Hepatocyte (in vitro differentiated cells): ENCODE data around the gene CFAP53. TPM values are rescaled to one million over a fixed set of nuclear protein-coding genes. Genes with fewer than 3 reads are reported as not detected.
A peak's percentile ranks its signal among the peaks of the same experiment; 100 is the strongest.

Source experiments
- DNase-seq: peaks from one replicate; pipeline ENCODE4 v3.0.0-alpha.2; 2016; ENCODE audit warnings: low spot score
- H2AFZ ChIP-seq: fragments of 200-600 bp; sonication (generic); 2 replicates; pipeline ENCODE4 v1.6.0; 2016; ENCODE audit warnings: antibody characterized with exemption, mild to moderate bottlenecking
- H3K27ac ChIP-seq: fragments of 200-600 bp; sonication (generic); 2 replicates; pipeline ENCODE4 v1.5.1; 2016; ENCODE audit warnings: mild to moderate bottlenecking
- H3K27me3 ChIP-seq: fragments of 200-600 bp; sonication (generic); 2 replicates; pipeline ENCODE4 v1.6.1; 2016
- H3K36me3 ChIP-seq: fragments of 200-600 bp; sonication (generic); replicated peaks from 2 replicates; pipeline ENCODE4 v1.5.1; 2016; ENCODE audit warnings: low read depth; ENCODE audit not compliant: insufficient read depth
- H3K4me1 ChIP-seq: fragments of 200-600 bp; sonication (generic); 2 replicates; pipeline ENCODE4 v1.5.1; 2016; ENCODE audit warnings: mild to moderate bottlenecking, moderate library complexity; ENCODE audit not compliant: insufficient read depth
- H3K4me2 ChIP-seq: fragments of 200-600 bp; sonication (generic); 2 replicates; pipeline ENCODE4 v1.6.0; 2016
- H3K4me3 ChIP-seq: fragments of 200-600 bp; sonication (generic); 2 replicates; pipeline ENCODE4 v1.5.1; 2016; ENCODE audit warnings: mild to moderate bottlenecking
- H3K79me2 ChIP-seq: fragments of 200-600 bp; sonication (generic); 2 replicates; pipeline ENCODE4 v1.6.0; 2017; ENCODE audit warnings: mild to moderate bottlenecking
- H3K9me2 ChIP-seq: fragments of 200-600 bp; sonication (generic); replicated peaks from 2 replicates; pipeline ENCODE4 v1.6.0; 2017; ENCODE audit warnings: mild to moderate bottlenecking; ENCODE audit not compliant: insufficient read depth
- H3K9me3 ChIP-seq: fragments of 200-600 bp; sonication (generic); 2 replicates; pipeline ENCODE4 v1.5.1; 2016; ENCODE audit warnings: low read depth, mild to moderate bottlenecking
- H4K20me1 ChIP-seq: fragments of 200-600 bp; sonication (generic); 2 replicates; pipeline ENCODE4 v1.6.0; 2016; ENCODE audit warnings: mild to moderate bottlenecking; ENCODE audit not compliant: insufficient read depth, poor library complexity, severe bottlenecking
- EZH2 ChIP-seq: fragments of 200-600 bp; sonication (generic); IDR thresholded peaks from 2 replicates; pipeline ENCODE4 v1.6.1; 2016; ENCODE audit warnings: antibody characterized with exemption, mild to moderate bottlenecking, borderline replicate concordance
- EZH2phosphoT487 ChIP-seq: fragments of 200-600 bp; sonication (generic); IDR thresholded peaks from one replicate; pipeline ENCODE4 v1.6.1; 2018; ENCODE audit warnings: antibody characterized with exemption, mild to moderate bottlenecking, low read depth, moderate library complexity; ENCODE audit not compliant: unreplicated experiment, severe bottlenecking
- WGBS: methylation state at CpG from one replicate; pipeline ENCODE4 v1.1.6; 2016; ENCODE audit warnings: low lambda C conversion rate; ENCODE audit errors: missing lambda C conversion rate; 5-methylcytosine and 5-hydroxymethylcytosine counted together
- polyA plus RNA-seq: library from polyadenylated mRNA; unstranded; fragments of >200 nt; fragmentation: Nextera tagmentation; extraction: Ambion mirVana; gene quantifications from 2 replicates; pipeline ENCODE4 v1.2.1, GENCODE V29; 2016
- total RNA-seq: library from RNA; depleted of rRNA; stranded (reverse); fragments of >200 nt; gene quantifications from 2 replicates; pipeline ENCODE4 v1.2.3, GENCODE V29; 2014
- TF ChIP-seq, protein P1 (sequence below): fragments of 200-600 bp; sonication (generic); IDR thresholded peaks from 2 replicates; pipeline ENCODE4 v1.5.1; 2016; ENCODE audit warnings: antibody characterized with exemption, mild to moderate bottlenecking; ENCODE audit not compliant: poor library complexity

CFAP53 gene, protein sequence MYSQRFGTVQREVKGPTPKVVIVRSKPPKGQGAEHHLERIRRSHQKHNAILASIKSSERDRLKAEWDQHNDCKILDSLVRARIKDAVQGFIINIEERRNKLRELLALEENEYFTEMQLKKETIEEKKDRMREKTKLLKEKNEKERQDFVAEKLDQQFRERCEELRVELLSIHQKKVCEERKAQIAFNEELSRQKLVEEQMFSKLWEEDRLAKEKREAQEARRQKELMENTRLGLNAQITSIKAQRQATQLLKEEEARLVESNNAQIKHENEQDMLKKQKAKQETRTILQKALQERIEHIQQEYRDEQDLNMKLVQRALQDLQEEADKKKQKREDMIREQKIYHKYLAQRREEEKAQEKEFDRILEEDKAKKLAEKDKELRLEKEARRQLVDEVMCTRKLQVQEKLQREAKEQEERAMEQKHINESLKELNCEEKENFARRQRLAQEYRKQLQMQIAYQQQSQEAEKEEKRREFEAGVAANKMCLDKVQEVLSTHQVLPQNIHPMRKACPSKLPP
- total RNA-seq, result 0.24 and 0.50 TPM in 2 replicates
- 0.24 and 0.86 TPM in 2 replicates for polyA plus RNA-seq

DNA sequence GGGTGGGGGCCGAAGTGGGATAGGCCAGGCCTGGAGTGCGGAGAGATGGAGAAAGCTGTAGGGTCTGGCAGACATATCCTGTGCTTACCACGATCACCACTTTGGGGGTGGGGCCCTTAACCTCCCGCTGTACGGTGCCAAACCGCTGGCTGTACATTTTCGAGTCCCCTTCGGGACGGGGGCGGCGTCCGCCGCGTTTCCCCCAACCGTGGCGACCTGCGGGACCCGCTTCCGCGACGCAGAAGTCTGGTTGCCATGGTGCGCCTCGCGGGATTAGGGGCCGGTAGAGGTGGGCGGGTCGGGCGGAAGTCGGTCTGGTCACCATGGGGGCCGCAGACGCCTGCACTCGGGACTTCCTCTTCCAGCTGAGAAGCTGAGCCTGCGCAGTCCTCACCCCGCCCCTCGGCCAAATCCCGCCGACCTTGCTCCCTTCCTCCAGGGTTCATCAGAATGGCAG is at the start of gene CFAP53:
TSS of gene CFAP53 (minus strand) at position 248 of the 457 bp plus-strand sequence. CDS start at position 157, 91 bp downstream.
- 2% methylated on average over 24 of the region's 37 CpGs for WGBS
- peak within 1 kb of the TSS; percentile 73 for H3K4me3 ChIP-seq
- no peaks in the 10 kb centered on the region for H3K9me3 ChIP-seq
- no peak within 1 kb of the TSS for H3K27ac ChIP-seq
- peak within 1 kb of the TSS; percentile 74 for H3K4me2 ChIP-seq
- peak within 1 kb of the TSS; percentile 87 for H2AFZ ChIP-seq
- H3K36me3 ChIP-seq, result no peaks in the 10 kb centered on the region
- H3K27me3 ChIP-seq, result no peaks in the 10 kb centered on the region
- no peaks in the 10 kb centered on the region for H3K79me2 ChIP-seq
- no peak for TF ChIP-seq EZH2phosphoT487
- TF ChIP-seq EZH2, result no peak
- TF ChIP-seq, protein P1, sequence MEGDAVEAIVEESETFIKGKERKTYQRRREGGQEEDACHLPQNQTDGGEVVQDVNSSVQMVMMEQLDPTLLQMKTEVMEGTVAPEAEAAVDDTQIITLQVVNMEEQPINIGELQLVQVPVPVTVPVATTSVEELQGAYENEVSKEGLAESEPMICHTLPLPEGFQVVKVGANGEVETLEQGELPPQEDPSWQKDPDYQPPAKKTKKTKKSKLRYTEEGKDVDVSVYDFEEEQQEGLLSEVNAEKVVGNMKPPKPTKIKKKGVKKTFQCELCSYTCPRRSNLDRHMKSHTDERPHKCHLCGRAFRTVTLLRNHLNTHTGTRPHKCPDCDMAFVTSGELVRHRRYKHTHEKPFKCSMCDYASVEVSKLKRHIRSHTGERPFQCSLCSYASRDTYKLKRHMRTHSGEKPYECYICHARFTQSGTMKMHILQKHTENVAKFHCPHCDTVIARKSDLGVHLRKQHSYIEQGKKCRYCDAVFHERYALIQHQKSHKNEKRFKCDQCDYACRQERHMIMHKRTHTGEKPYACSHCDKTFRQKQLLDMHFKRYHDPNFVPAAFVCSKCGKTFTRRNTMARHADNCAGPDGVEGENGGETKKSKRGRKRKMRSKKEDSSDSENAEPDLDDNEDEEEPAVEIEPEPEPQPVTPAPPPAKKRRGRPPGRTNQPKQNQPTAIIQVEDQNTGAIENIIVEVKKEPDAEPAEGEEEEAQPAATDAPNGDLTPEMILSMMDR, result no peak
- H4K20me1 ChIP-seq, result no peaks in the 10 kb centered on the region
- H3K9me2 ChIP-seq, result no peaks in the 10 kb centered on the region
- peak; percentile 93 for DNase-seq
- H3K4me1 ChIP-seq, result no peaks in the 10 kb centered on the region

DNA sequence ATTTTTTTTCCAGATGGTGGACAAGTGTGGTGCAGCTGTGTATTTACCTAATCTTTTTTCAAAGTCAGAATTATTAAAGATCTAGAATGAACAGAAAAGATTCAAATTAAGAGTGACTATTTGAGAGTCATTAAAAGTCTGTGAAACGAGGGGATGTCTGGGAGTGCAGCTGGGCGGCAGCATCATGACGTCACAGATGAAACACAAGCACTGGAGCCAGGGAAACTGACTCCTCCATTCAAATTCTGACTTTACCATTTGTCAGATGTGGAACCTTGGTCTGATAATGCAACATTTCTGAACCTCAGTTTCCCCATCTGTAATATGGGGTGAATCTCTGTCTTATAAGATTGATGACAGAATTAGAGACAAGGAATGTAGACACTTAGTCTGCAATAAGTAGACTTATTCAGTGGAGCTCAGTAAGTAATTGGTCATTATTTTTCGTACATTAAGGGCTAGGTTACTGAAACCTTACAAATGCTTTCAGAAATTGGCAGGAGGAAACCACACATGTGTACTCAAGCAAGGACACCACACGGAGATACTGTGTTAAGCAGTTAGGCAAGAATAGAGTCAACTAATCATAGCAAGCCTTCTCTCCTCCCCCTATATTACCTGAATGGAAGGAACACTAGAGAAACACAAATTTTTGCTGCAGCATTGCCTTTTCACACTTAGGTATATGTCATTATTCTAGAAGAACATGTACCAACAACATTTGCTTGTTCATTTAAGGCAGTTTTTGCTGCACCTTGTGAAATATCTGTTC is 49.0 kb upstream of the CFAP53 start:
- H3K27ac ChIP-seq, result no peak overlapping the region
- no peak overlapping the region for H3K4me3 ChIP-seq
- H3K4me2 ChIP-seq, result no peak overlapping the region
- no peak for TF ChIP-seq EZH2phosphoT487
- TF ChIP-seq, protein P1, result no peak
- no peaks in the 10 kb centered on the region for H3K9me3 ChIP-seq
- H2AFZ ChIP-seq, result no peak overlapping the region
- no peaks in the 10 kb centered on the region for H3K9me2 ChIP-seq
- no peaks in the 10 kb centered on the region for H3K79me2 ChIP-seq
- no peaks in the 10 kb centered on the region for H4K20me1 ChIP-seq
- H3K4me1 ChIP-seq, result no peaks in the 10 kb centered on the region
- DNase-seq, result no peak
- H3K36me3 ChIP-seq, result no peaks in the 10 kb centered on the region
- WGBS, result 71% methylated on average over 5 of the region's 5 CpGs
- H3K27me3 ChIP-seq, result no peaks in the 10 kb centered on the region

DNA sequence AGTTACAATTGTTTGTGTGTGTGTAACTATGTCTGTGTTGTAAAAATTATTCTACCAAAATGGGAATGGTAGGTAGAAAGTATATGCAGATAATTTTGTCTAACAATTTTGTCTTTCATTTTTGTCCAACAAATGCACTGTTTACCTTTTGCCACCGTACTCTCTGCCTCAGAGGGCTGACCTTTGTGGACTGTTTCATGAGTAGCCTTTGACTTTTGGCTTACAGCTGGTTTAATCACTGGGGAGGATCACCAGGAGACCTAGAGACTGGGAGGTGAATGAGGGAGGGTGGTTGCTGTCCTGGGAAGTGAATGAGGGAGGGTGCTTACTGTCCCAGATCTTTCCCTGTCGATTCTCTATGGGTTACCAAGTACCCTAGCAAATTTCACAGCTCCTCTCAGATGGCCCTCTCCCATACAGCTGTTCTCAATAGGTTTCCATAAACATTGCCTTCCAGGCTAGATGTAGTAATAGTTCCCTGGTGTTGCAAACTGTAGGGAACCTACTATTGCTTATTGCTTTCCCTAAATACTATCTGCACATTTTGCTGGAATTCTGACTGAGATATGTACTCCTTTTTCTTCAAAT is 47.7 kb upstream of the CFAP53 start:
- Histone ChIP-seq H3K4me1 (no peaks in the 10 kb centered on the region), H3K9me3 (no peaks in the 10 kb centered on the region), H2AFZ (no peak overlapping the region), H4K20me1 (no peaks in the 10 kb centered on the region), H3K79me2 (no peaks in the 10 kb centered on the region), H3K27ac (no peak overlapping the region), H3K4me2 (no peak overlapping the region), H3K9me2 (no peaks in the 10 kb centered on the region), H3K27me3 (no peaks in the 10 kb centered on the region), H3K36me3 (no peaks in the 10 kb centered on the region), H3K4me3 (no peak overlapping the region)
- DNase-seq, result no peak
- 38% methylated on average over 2 of the region's 2 CpGs for WGBS
- TF ChIP-seq EZH2phosphoT487 (no peak), EZH2 (no peak)
- TF ChIP-seq, protein P1, result no peak
